WTC11 (cell line): ENCODE measurements around the gene ZDHHC11. TPM values are rescaled to one million over a fixed set of nuclear protein-coding genes. Genes with fewer than 3 reads are reported as not detected.
A peak's percentile ranks its signal among the peaks of the same experiment; 100 is the strongest.

Experiments used
- ATAC-seq: fragments of 200-7000 bp; cut with Tn5 transposase; 2 replicates; pipeline ENCODE4 v1.10.0; 2021; ENCODE audit warnings: mild to moderate bottlenecking, moderate library complexity
- CTCF ChIA-PET: fragments of 300-600 bp; sonication (Branson Sonifier 250); formaldehyde crosslinking; loops from one replicate; lab custom pipeline; 2021; ENCODE audit warnings: antibody characterized with exemption; lab: Charles Lee
- POLR2A ChIA-PET: fragments of 350-600 bp; sonication (Branson Sonifier 250); formaldehyde crosslinking; loops from one replicate; lab custom pipeline; 2021; ENCODE audit warnings: antibody characterized with exemption; lab: Charles Lee
- DNase-seq: peaks from one replicate; pipeline ENCODE4 v3.0.0; 2021; ENCODE audit warnings: low spot score
- H3K27ac Mint-ChIP-seq: 2 replicates; pipeline ENCODE4 v1.8.0; 2021; ENCODE audit warnings: mixed read lengths
- H3K27me3 Mint-ChIP-seq: 2 replicates; pipeline ENCODE4 v1.8.0; 2021; ENCODE audit warnings: low read depth, mild to moderate bottlenecking, moderate library complexity, mixed read lengths
- H3K36me3 Mint-ChIP-seq: 2 replicates; pipeline ENCODE4 v1.8.0; 2021; ENCODE audit warnings: mixed read lengths
- H3K4me1 Mint-ChIP-seq: 2 replicates; pipeline ENCODE4 v1.8.0; 2022; ENCODE audit warnings: mixed read lengths
- H3K4me3 Mint-ChIP-seq: 2 replicates; pipeline ENCODE4 v1.8.0; 2021; ENCODE audit warnings: mild to moderate bottlenecking, moderate library complexity, mixed read lengths
- H3K9me3 Mint-ChIP-seq: 2 replicates; pipeline ENCODE4 v1.8.0; 2021; ENCODE audit warnings: mixed read lengths
- FOXP1 ChIP-seq: sonication (generic); formaldehyde crosslinking; IDR thresholded peaks from 2 replicates; pipeline ENCODE4 v1.8.0; 2022; ENCODE audit warnings: missing genetic modification reagents, mild to moderate bottlenecking, moderate library complexity, borderline replicate concordance
- MYBL2 ChIP-seq: sonication (generic); formaldehyde crosslinking; IDR thresholded peaks from 2 replicates; pipeline ENCODE4 v1.8.1; 2023; ENCODE audit warnings: mild to moderate bottlenecking, moderate library complexity, missing genetic modification reagents
- PREB ChIP-seq: sonication (generic); formaldehyde crosslinking; IDR thresholded peaks from 2 replicates; pipeline ENCODE4 v1.8.1; 2022; ENCODE audit warnings: mild to moderate bottlenecking, missing genetic modification reagents, moderate library complexity, borderline replicate concordance
- total RNA-seq: library from RNA; stranded (reverse); gene quantifications from 3 replicates; pipeline ENCODE4 v1.2.3, GENCODE V29; 2021

The ZDHHC11 gene
- total RNA-seq, 1 experiment from 2014 or later, result 21.4 TPM

DNA sequence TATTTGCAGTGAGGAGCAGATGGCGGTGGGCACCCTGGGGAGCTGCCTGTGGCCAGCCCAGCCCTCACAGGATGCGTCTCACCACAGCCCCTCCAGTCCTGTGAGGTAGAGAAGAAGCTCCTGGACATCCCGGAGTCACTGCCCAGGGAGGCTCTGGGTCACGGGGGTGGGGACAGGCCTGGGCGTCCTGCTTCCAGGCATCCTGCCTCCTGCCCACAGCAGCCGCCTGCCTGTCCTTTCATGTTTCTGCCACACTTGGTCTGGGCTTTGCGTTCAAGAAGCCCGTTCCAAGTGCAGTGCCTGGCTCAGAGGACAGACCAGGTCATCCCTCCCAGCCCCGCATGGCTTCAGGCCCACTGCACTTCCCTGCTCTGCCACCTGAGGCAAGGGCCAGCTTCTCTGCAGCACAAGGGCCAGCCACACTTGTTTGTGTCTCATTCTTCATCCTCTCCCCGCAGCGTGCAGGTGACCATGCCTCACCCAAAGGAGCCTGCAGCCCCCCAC is 104.5 kb downstream of the ZDHHC11 start:
- no peak overlapping the region for H3K4me3 Mint-ChIP-seq
- ChIA-PET CTCF (interaction anchor here (0.9 kb wide), 1 partner anchor 12 kb away, joined by 3 read pairs; no protein-coding TSS in a partner anchor), POLR2A (no interaction called here)
- H3K4me1 Mint-ChIP-seq, result no peaks in the 10 kb centered on the region
- H3K27me3 Mint-ChIP-seq, result no peaks in the 10 kb centered on the region
- peak; percentile 58 for DNase-seq
- H3K9me3 Mint-ChIP-seq, result no peaks in the 10 kb centered on the region
- TF ChIP-seq PREB (CRISPR knock-in tag) (no peak), MYBL2 (CRISPR knock-in tag) (no peak), FOXP1 (CRISPR knock-in tag) (0 out of 2 replicates have a peak, but pooled peaks have one; percentile 18)
- no peaks in the 10 kb centered on the region for H3K36me3 Mint-ChIP-seq
- peak; percentile 94 for ATAC-seq
- H3K27ac Mint-ChIP-seq, result no peak overlapping the region

Other genes with a start within 250 kb of the ZDHHC11 start
- 26.6 to 29.9 TPM (median 29.2 TPM) in 3 replicates for gene CEP72, start 238.6 kb downstream of the ZDHHC11 start, total RNA-seq
- 1.8 to 2.1 TPM (median 1.8 TPM) in 3 replicates for gene TPPP, start 157.6 kb downstream of the ZDHHC11 start, total RNA-seq
- gene ZDHHC11B, start 66.3 kb downstream of the ZDHHC11 start, total RNA-seq, result 2.3 to 4.4 TPM (median 3.1 TPM) in 3 replicates
- gene BRD9, start 41.8 kb upstream of the ZDHHC11 start, total RNA-seq, result 50.5 to 55.6 TPM (median 50.9 TPM) in 3 replicates
- 31.4 to 35.0 TPM (median 33.7 TPM) in 3 replicates for gene TRIP13, start 41.9 kb upstream of the ZDHHC11 start, total RNA-seq
- 12.8 to 16.6 TPM (median 15.9 TPM) in 3 replicates for gene NKD2, start 157.8 kb upstream of the ZDHHC11 start, total RNA-seq